Neural progenitor cell (in vitro differentiated cells): Measurements from ENCODE around the gene MMS22L. TPM values are rescaled to one million over a fixed set of nuclear protein-coding genes. Genes with fewer than 3 reads are reported as not detected.

Experiments
- DNase-seq: peaks from one replicate; pipeline ENCODE4 v3.0.0-alpha.2; 2016; ENCODE audit warnings: low spot score
- H2AFZ ChIP-seq: fragments of 200-600 bp; sonication (generic); replicated peaks from 2 replicates; pipeline ENCODE4 v1.6.1; 2016; ENCODE audit warnings: antibody characterized with exemption
- H3F3A ChIP-seq: fragments of 200-600 bp; sonication (generic); 2 replicates; pipeline ENCODE4 v1.6.1; 2016; ENCODE audit warnings: antibody characterized with exemption, low read depth
- H3K27ac ChIP-seq: fragments of 200-600 bp; sonication (generic); 2 replicates; pipeline ENCODE4 v1.5.1; 2016; ENCODE audit warnings: mild to moderate bottlenecking
- H3K27me3 ChIP-seq: fragments of 200-600 bp; sonication (generic); 2 replicates; pipeline ENCODE4 v1.6.1; 2016; ENCODE audit warnings: mild to moderate bottlenecking, moderate library complexity
- H3K36me3 ChIP-seq: fragments of 200-600 bp; sonication (generic); 2 replicates; pipeline ENCODE4 v1.5.1; 2016
- H3K4me1 ChIP-seq: fragments of 200-600 bp; sonication (generic); 2 replicates; pipeline ENCODE4 v1.6.1; 2016; ENCODE audit warnings: mixed run types
- H3K4me2 ChIP-seq: fragments of 200-600 bp; sonication (generic); 2 replicates; pipeline ENCODE4 v1.6.1; 2016
- H3K4me3 ChIP-seq: fragments of 200-600 bp; sonication (generic); 2 replicates; pipeline ENCODE4 v1.5.1; 2016
- H3K79me2 ChIP-seq: fragments of 200-600 bp; sonication (generic); 2 replicates; pipeline ENCODE4 v1.6.1; 2016; ENCODE audit warnings: low read depth
- H3K9ac ChIP-seq: fragments of 200-600 bp; sonication (generic); 2 replicates; pipeline ENCODE4 v1.6.1; 2016
- H3K9me3 ChIP-seq: fragments of 200-600 bp; sonication (generic); 2 replicates; pipeline ENCODE4 v1.5.1; 2016; ENCODE audit warnings: low read depth
- H4K20me1 ChIP-seq: fragments of 200-600 bp; sonication (generic); 2 replicates; pipeline ENCODE4 v1.6.1; 2016; ENCODE audit warnings: low read depth
- H3K27ac Mint-ChIP-seq: 3 replicates; pipeline ENCODE4 v1.8.0; 2021; ENCODE audit warnings: mixed read lengths
- H3K27me3 Mint-ChIP-seq: 2 replicates; pipeline ENCODE4 v1.8.0; 2022; ENCODE audit warnings: low read depth, mild to moderate bottlenecking, inconsistent platforms, moderate library complexity, mixed read lengths; ENCODE audit not compliant: insufficient read depth
- H3K36me3 Mint-ChIP-seq: 3 replicates; pipeline ENCODE4 v1.8.0; 2021; ENCODE audit warnings: mixed read lengths
- H3K4me1 Mint-ChIP-seq: 3 replicates; pipeline ENCODE4 v1.8.0; 2021; ENCODE audit warnings: mixed read lengths
- H3K4me3 Mint-ChIP-seq: 3 replicates; pipeline ENCODE4 v1.8.0; 2021; ENCODE audit warnings: mild to moderate bottlenecking, moderate library complexity, mixed read lengths
- H3K9me3 Mint-ChIP-seq: 3 replicates; pipeline ENCODE4 v1.8.0; 2020; ENCODE audit warnings: mixed read lengths
- CTCF ChIP-seq: fragments of 200-600 bp; sonication (generic); IDR thresholded peaks from 2 replicates; pipeline ENCODE4 v1.5.1; 2017; ENCODE audit warnings: antibody characterized with exemption, mild to moderate bottlenecking
- EZH2 ChIP-seq: fragments of 200-600 bp; sonication (generic); IDR thresholded peaks from 2 replicates; pipeline ENCODE4 v1.6.1; 2017; ENCODE audit warnings: antibody characterized with exemption, mild to moderate bottlenecking, moderate library complexity
- EZH2phosphoT487 ChIP-seq: fragments of 200-600 bp; sonication (generic); IDR thresholded peaks from 2 replicates; pipeline ENCODE4 v1.6.1; 2017; ENCODE audit warnings: antibody characterized with exemption
- total RNA-seq: library from RNA; depleted of rRNA; stranded (reverse); fragments of >200 nt; gene quantifications from 2 replicates; pipeline ENCODE4 v1.2.3, GENCODE V29; 2015; ENCODE audit warnings: low replicate concordance

Gene MMS22L
- total RNA-seq, 1 donor from 2014 or later: 76.5 TPM

- Histone ChIP-seq H3K79me2 (no peaks in the 10 kb centered on the region), H3K4me3 (no peak overlapping the region), H2AFZ (no peak overlapping the region), H3K4me1 (no peaks in the 10 kb centered on the region), H3K9me3 (no peaks in the 10 kb centered on the region), H3K9ac (no peak overlapping the region), H3K27me3 (no peaks in the 10 kb centered on the region), H3F3A (no peaks in the 10 kb centered on the region), H3K4me2 (no peak overlapping the region), H3K36me3 (peaks cover 13% of the 10 kb centered on the region), H4K20me1 (no peaks in the 10 kb centered on the region), H3K27ac (no peak overlapping the region)
- DNase-seq: no peak
- no peaks in the 10 kb centered on the region for H3K4me1 Mint-ChIP-seq
- TF ChIP-seq EZH2phosphoT487 (no peak), CTCF (no peak), EZH2 (no peak)
- H3K27ac Mint-ChIP-seq: no peak overlapping the region
- peaks cover 58% of the 10 kb centered on the region for H3K36me3 Mint-ChIP-seq
- H3K9me3 Mint-ChIP-seq: peaks cover 18% of the 10 kb centered on the region
- H3K4me3 Mint-ChIP-seq: no peak overlapping the region
- H3K27me3 Mint-ChIP-seq: peaks cover 6% of the 10 kb centered on the region
Measured at GRCh38 chr6:97240222-97240621, 42.8 kb downstream of the MMS22L start.

- Histone ChIP-seq H3K79me2 (no peaks in the 10 kb centered on the region), H3K4me3 (no peak overlapping the region), H3K36me3 (peaks cover 29% of the 10 kb centered on the region), H3F3A (no peaks in the 10 kb centered on the region), H3K4me1 (no peaks in the 10 kb centered on the region), H3K9me3 (no peaks in the 10 kb centered on the region), H4K20me1 (no peaks in the 10 kb centered on the region), H3K4me2 (no peak overlapping the region), H3K27me3 (no peaks in the 10 kb centered on the region), H3K9ac (no peak overlapping the region), H3K27ac (no peak overlapping the region), H2AFZ (no peak overlapping the region)
- Mint-ChIP-seq H3K4me1 (no peaks in the 10 kb centered on the region), H3K9me3 (no peaks in the 10 kb centered on the region), H3K36me3 (peaks cover 35% of the 10 kb centered on the region), H3K4me3 (no peak overlapping the region), H3K27ac (no peak overlapping the region), H3K27me3 (no peaks in the 10 kb centered on the region)
- DNase-seq: no peak
- TF ChIP-seq EZH2: no peak
- no peak for TF ChIP-seq CTCF
- TF ChIP-seq EZH2phosphoT487: no peak
Measured at GRCh38 chr6:97231911-97232310, 51.1 kb downstream of the MMS22L start.

GRCh38 chr6:97222903-97223302, 60.1 kb downstream of the MMS22L start:
- H3K27me3 Mint-ChIP-seq: no peaks in the 10 kb centered on the region
- no peak overlapping the region for H2AFZ ChIP-seq
- no peak overlapping the region for H3K9ac ChIP-seq
- no peaks in the 10 kb centered on the region for H3K9me3 Mint-ChIP-seq
- H3K27ac Mint-ChIP-seq: no peak overlapping the region
- no peaks in the 10 kb centered on the region for H3F3A ChIP-seq
- peaks cover 16% of the 10 kb centered on the region for H3K79me2 ChIP-seq
- no peak overlapping the region for H3K4me2 ChIP-seq
- no peak for DNase-seq
- TF ChIP-seq CTCF (no peak), EZH2phosphoT487 (no peak), EZH2 (no peak)
- H4K20me1 ChIP-seq: no peaks in the 10 kb centered on the region
- H3K4me3 Mint-ChIP-seq: no peak overlapping the region
- no peaks in the 10 kb centered on the region for H3K4me1 Mint-ChIP-seq
- peaks cover 24% of the 10 kb centered on the region for H3K36me3 Mint-ChIP-seq
- no peak overlapping the region for H3K27ac ChIP-seq
- no peaks in the 10 kb centered on the region for H3K27me3 ChIP-seq
- H3K4me3 ChIP-seq: no peak overlapping the region
- no peaks in the 10 kb centered on the region for H3K9me3 ChIP-seq
- no peaks in the 10 kb centered on the region for H3K4me1 ChIP-seq
- peaks cover 12% of the 10 kb centered on the region for H3K36me3 ChIP-seq
